HEK293 (cell line): Measurements from ENCODE around the gene APOLD1.

Experiments
- CTCF ChIA-PET: fragments of 350-600 bp; formaldehyde crosslinking; extraction: SDS; loops from one replicate; lab custom pipeline; 2021; ENCODE audit warnings: antibody characterized with exemption; lab: Yijun Ruan, JAX
- POLR2A ChIA-PET: fragments of 300-600 bp; formaldehyde crosslinking; extraction: SDS; loops from one replicate; lab custom pipeline; 2020; ENCODE audit warnings: antibody characterized with exemption, inconsistent platforms; lab: Yijun Ruan, JAX
- H3K27ac ChIP-seq: fragments of 200-500 bp; sonication (Bioruptor generic); 2 replicates; pipeline ENCODE4 v1.5.1; 2014; ENCODE audit warnings: low read depth, low read length, control low read depth, inconsistent platforms; ENCODE audit errors: extremely low read depth
- H3K36me3 ChIP-seq, 2 experiments: fragments of 200-500 bp in 1 of 2; sonication (Bioruptor generic) in 1 of 2; 1 replicate in 1 of 2; 2 replicates in 1 of 2; pipeline ENCODE4 v1.5.1; 2014 to 2017; ENCODE audit warnings: inconsistent platforms in 2 of 2, low read length in 2 of 2; ENCODE audit not compliant: control insufficient read depth in 2 of 2, insufficient read depth in 1 of 2
- H3K4me1 ChIP-seq: fragments of 200-500 bp; sonication (Bioruptor generic); 2 replicates; pipeline ENCODE4 v1.5.1; 2014; ENCODE audit warnings: mild to moderate bottlenecking, low read length, inconsistent platforms; ENCODE audit not compliant: control insufficient read depth, insufficient read depth
- H3K4me3 ChIP-seq: 2 replicates; pipeline ENCODE4 v1.5.1; 2011; ENCODE audit warnings: low read depth, mild to moderate bottlenecking, control low read depth, low read length, moderate library complexity
- H3K9me3 ChIP-seq: fragments of 200-500 bp; sonication (Bioruptor generic); 2 replicates; pipeline ENCODE4 v1.5.1; 2014; ENCODE audit warnings: low read depth, low read length, inconsistent platforms; ENCODE audit not compliant: control insufficient read depth, insufficient read depth
- GLIS2 ChIP-seq: fragments of 450-650 bp; formaldehyde crosslinking; IDR thresholded peaks from 2 replicates; pipeline ENCODE4 v1.5.1; 2016; ENCODE audit warnings: missing biosample characterization, missing genetic modification characterization
- IKZF3 ChIP-seq: fragments of 450-650 bp; IDR thresholded peaks from 2 replicates; pipeline ENCODE4 v1.5.0; 2018; ENCODE audit warnings: missing biosample characterization, mild to moderate bottlenecking, missing genetic modification characterization, moderate library complexity
- KLF8 ChIP-seq: fragments of 450-650 bp; formaldehyde crosslinking; IDR thresholded peaks from 2 replicates; pipeline ENCODE4 v1.5.1; 2016; ENCODE audit warnings: missing biosample characterization, missing genetic modification characterization
- PATZ1 ChIP-seq: fragments of 450-650 bp; formaldehyde crosslinking; IDR thresholded peaks from 2 replicates; pipeline ENCODE4 v1.5.1; 2016; ENCODE audit warnings: missing biosample characterization, missing genetic modification characterization
- PRDM10 ChIP-seq: fragments of 450-650 bp; formaldehyde crosslinking; IDR thresholded peaks from 2 replicates; pipeline ENCODE4 v1.5.1; 2016; ENCODE audit warnings: missing biosample characterization, missing genetic modification characterization
- PRDM2 ChIP-seq: fragments of 450-650 bp; formaldehyde crosslinking; IDR thresholded peaks from 2 replicates; pipeline ENCODE4 v1.5.1; 2016; ENCODE audit warnings: missing biosample characterization, missing genetic modification characterization, borderline replicate concordance
- ZBTB20 ChIP-seq: fragments of 450-650 bp; formaldehyde crosslinking; IDR thresholded peaks from 2 replicates; pipeline ENCODE4 v1.5.1; 2016; ENCODE audit warnings: missing biosample characterization, missing genetic modification characterization
- ZBTB26 ChIP-seq: fragments of 450-650 bp; formaldehyde crosslinking; optimal IDR thresholded peaks from 2 replicates; pipeline ENCODE3; 2016; ENCODE audit warnings: missing biosample characterization, mild to moderate bottlenecking, missing genetic modification characterization
- ZBTB44 ChIP-seq: fragments of 450-650 bp; IDR thresholded peaks from 2 replicates; pipeline ENCODE4 v1.5.1; 2018; ENCODE audit warnings: missing biosample characterization, mild to moderate bottlenecking, missing genetic modification characterization
- ZFP69B ChIP-seq: fragments of 450-650 bp; formaldehyde crosslinking; IDR thresholded peaks from 2 replicates; pipeline ENCODE4 v1.5.1; 2016; ENCODE audit warnings: missing biosample characterization, missing genetic modification characterization
- ZNF140 ChIP-seq: fragments of 450-650 bp; formaldehyde crosslinking; IDR thresholded peaks from 2 replicates; pipeline ENCODE4 v1.5.1; 2016; ENCODE audit warnings: missing biosample characterization, missing genetic modification characterization
- ZNF2 ChIP-seq: fragments of 450-650 bp; formaldehyde crosslinking; IDR thresholded peaks from 2 replicates; pipeline ENCODE4 v1.5.1; 2016; ENCODE audit warnings: missing biosample characterization, missing genetic modification characterization
- ZNF416 ChIP-seq: fragments of 450-650 bp; formaldehyde crosslinking; IDR thresholded peaks from 2 replicates; pipeline ENCODE4 v1.5.1; 2016; ENCODE audit warnings: missing biosample characterization, missing genetic modification characterization
- ZNF423 ChIP-seq: fragments of 450-650 bp; formaldehyde crosslinking; IDR thresholded peaks from 2 replicates; pipeline ENCODE4 v1.5.1; 2016; ENCODE audit warnings: missing biosample characterization, missing genetic modification characterization
- ZNF610 ChIP-seq: fragments of 450-650 bp; formaldehyde crosslinking; IDR thresholded peaks from 2 replicates; pipeline ENCODE4 v1.5.1; 2016; ENCODE audit warnings: missing biosample characterization, missing genetic modification characterization, borderline replicate concordance
- ZNF660 ChIP-seq: fragments of 450-650 bp; IDR thresholded peaks from 2 replicates; pipeline ENCODE4 v1.5.1; 2018; ENCODE audit warnings: missing biosample characterization, mild to moderate bottlenecking, missing genetic modification characterization
- ZSCAN30 ChIP-seq: fragments of 450-650 bp; IDR thresholded peaks from 2 replicates; pipeline ENCODE4 v1.5.1; 2018; ENCODE audit warnings: missing biosample characterization, mild to moderate bottlenecking, missing genetic modification characterization, moderate library complexity
- TF ChIP-seq, protein P1 (sequence below): IDR thresholded peaks from 2 replicates; pipeline ENCODE4 v1.6.1; 2011; ENCODE audit warnings: mild to moderate bottlenecking, low read depth, low read length, borderline replicate concordance

Gene APOLD1

DNA sequence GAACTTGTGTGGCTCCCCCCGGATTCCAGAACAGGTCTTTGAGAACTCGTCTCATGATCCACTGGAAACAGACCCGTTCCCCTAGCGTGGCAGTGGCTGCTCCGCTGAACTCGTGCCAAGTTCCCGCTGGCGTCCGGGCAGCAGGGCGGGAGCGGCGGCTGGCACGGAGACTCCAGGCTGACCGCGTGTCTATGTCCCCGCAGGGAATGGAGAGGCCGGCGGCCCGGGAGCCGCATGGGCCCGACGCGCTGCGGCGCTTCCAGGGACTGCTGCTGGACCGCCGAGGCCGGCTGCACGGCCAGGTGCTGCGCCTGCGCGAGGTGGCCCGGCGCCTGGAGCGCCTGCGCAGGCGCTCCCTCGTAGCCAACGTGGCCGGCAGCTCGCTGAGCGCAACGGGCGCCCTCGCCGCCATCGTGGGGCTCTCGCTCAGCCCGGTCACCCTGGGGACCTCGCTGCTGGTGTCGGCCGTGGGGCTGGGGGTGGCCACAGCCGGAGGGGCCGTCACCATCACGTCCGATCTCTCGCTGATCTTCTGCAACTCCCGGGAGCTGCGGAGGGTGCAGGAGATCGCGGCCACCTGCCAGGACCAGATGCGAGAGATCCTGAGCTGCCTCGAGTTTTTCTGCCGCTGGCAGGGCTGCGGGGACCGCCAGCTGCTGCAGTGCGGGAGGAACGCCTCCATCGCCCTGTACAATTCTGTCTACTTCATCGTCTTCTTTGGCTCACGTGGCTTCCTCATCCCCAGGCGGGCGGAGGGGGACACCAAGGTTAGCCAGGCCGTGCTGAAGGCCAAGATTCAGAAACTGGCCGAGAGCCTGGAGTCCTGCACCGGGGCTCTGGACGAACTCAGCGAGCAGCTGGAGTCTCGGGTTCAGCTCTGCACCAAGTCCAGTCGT lies 1.5 kb downstream of the APOLD1 start:
- Histone ChIP-seq H3K27ac (peak overlapping the region; percentile 72; the same call in 1 of the 2 replicates), H3K9me3 (no peaks in the 10 kb centered on the region)
- CTCF ChIA-PET: interaction anchor here (0.6 to 3.3 kb wide), 16 partner anchors 14 to 425 kb away, joined by 3 to 27 read pairs (median 4); partner anchors contain the start of genes DDX47 and GPRC5A
- no peak for TF ChIP-seq ZNF660
- TF ChIP-seq ZNF423 (tag by site-specific recombination): peak; percentile 30; the same call in 1 of the 2 replicates
- peak; percentile 30; the same call in 1 of the 2 replicates for TF ChIP-seq GLIS2
- TF ChIP-seq ZNF416: no peak
- TF ChIP-seq ZNF2 (tag by site-specific recombination): 0 out of 2 replicates have a peak, but pooled peaks have one; percentile 16
- peak; percentile 6; the same call in 1 of the 2 replicates for TF ChIP-seq PATZ1 (tag by site-specific recombination)
- peak; percentile 49; the same call in 1 of the 2 replicates for TF ChIP-seq PRDM2 (tag by site-specific recombination)
- no peak for TF ChIP-seq ZNF140
- TF ChIP-seq ZBTB20 (tag by site-specific recombination): peak; percentile 74
- peak; percentile 41 for TF ChIP-seq ZBTB26 (tag by site-specific recombination)
- TF ChIP-seq IKZF3 (tag by site-specific recombination): peak; percentile 56
- TF ChIP-seq PRDM10 (tag by site-specific recombination): peak; percentile 34; the same call in 1 of the 2 replicates
- TF ChIP-seq ZNF610 (tag by site-specific recombination): 0 out of 2 replicates have a peak, but pooled peaks have one; percentile 17
- no peak for TF ChIP-seq KLF8
- TF ChIP-seq, protein P1, sequence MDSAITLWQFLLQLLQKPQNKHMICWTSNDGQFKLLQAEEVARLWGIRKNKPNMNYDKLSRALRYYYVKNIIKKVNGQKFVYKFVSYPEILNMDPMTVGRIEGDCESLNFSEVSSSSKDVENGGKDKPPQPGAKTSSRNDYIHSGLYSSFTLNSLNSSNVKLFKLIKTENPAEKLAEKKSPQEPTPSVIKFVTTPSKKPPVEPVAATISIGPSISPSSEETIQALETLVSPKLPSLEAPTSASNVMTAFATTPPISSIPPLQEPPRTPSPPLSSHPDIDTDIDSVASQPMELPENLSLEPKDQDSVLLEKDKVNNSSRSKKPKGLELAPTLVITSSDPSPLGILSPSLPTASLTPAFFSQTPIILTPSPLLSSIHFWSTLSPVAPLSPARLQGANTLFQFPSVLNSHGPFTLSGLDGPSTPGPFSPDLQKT: no peak
- TF ChIP-seq ZSCAN30: peak; percentile 20; the same call in 1 of the 2 replicates
- 0 out of 2 replicates have a peak, but pooled peaks have one; percentile 15 for TF ChIP-seq ZBTB44 (tag by site-specific recombination)
- 0 out of 2 replicates have a peak, but pooled peaks have one; percentile 16 for TF ChIP-seq ZFP69B (tag by site-specific recombination)

More for the DNA sequence above, 1.5 kb downstream of the APOLD1 start:
- no peaks in the 10 kb centered on the region for H3K36me3 ChIP-seq
- POLR2A ChIA-PET: interaction anchor here (1.2 to 2.1 kb wide), 5 partner anchors 16 to 104 kb away, joined by 3 to 12 read pairs (median 6); partner anchors contain the start of gene GPRC5A
- peaks cover 26% of the 10 kb centered on the region for H3K4me1 ChIP-seq
- H3K4me3 ChIP-seq: peak overlapping the region; percentile 44
